SK-N-SH (cell line): Measurements from ENCODE around the gene MALRD1. TPM values are rescaled to one million over a fixed set of nuclear protein-coding genes. Genes with fewer than 3 reads are reported as not detected.

Experiments
- CTCF ChIA-PET: fragments of 300-600, 350-600 bp; formaldehyde crosslinking; extraction: SDS; loops from one replicate; lab custom pipeline; 2021; lab: Yijun Ruan, JAX
- POLR2A ChIA-PET: fragments of 350-600 bp; sonication (Branson Sonifier 250); formaldehyde crosslinking; extraction: SDS; loops from one replicate; lab custom pipeline; 2020; ENCODE audit warnings: antibody characterized with exemption, inconsistent platforms; lab: Yijun Ruan, JAX
- DNase-seq: peaks from one replicate; pipeline ENCODE4 v3.0.0; 2012
- H2AFZ ChIP-seq: fragments of 200-600 bp; sonication (generic); 2 replicates; pipeline ENCODE4 v1.8.1; 2016; ENCODE audit warnings: antibody characterized with exemption, mild to moderate bottlenecking, low read depth
- H3F3A ChIP-seq: fragments of 200-600 bp; sonication (generic); replicated peaks from 2 replicates; pipeline ENCODE3; 2016; ENCODE audit warnings: antibody characterized with exemption, mild to moderate bottlenecking; ENCODE audit not compliant: insufficient read depth
- H3K27ac ChIP-seq, 2 experiments: fragments of 200-500 bp in 1 of 2; fragments of 200-600 bp in 1 of 2; sonication (Bioruptor generic) in 1 of 2; sonication (generic), shearing (Covaris generic) in 1 of 2; 2 replicates each; pipeline versions ENCODE4 v1.5.1 to v1.6.1; 2014 to 2016; ENCODE audit warnings: low read depth in 2 of 2, inconsistent platforms in 1 of 2, low read length in 1 of 2, mild to moderate bottlenecking in 1 of 2, mixed read lengths in 1 of 2
- H3K27me3 ChIP-seq: fragments of 200-600 bp; sonication (generic), shearing (Covaris generic); 2 replicates; pipeline ENCODE4 v1.6.1; 2016; ENCODE audit warnings: mixed run types; ENCODE audit not compliant: insufficient read depth
- H3K36me3 ChIP-seq, 2 experiments: fragments of 200-500 bp in 1 of 2; fragments of 200-600 bp in 1 of 2; sonication (Bioruptor generic) in 1 of 2; sonication (generic) in 1 of 2; replicated peaks in 1 of 2; 2 replicates each; pipeline versions ENCODE3 to v1.5.1; 2014 to 2016; ENCODE audit warnings: low read length in 1 of 2, mild to moderate bottlenecking in 1 of 2; ENCODE audit not compliant: insufficient read depth in 2 of 2, control insufficient read depth in 1 of 2
- H3K4me1 ChIP-seq, 2 experiments: fragments of 200-500 bp in 1 of 2; fragments of 200-600 bp in 1 of 2; sonication (Bioruptor generic) in 1 of 2; sonication (generic), shearing (Covaris generic) in 1 of 2; 2 replicates each; pipeline versions ENCODE4 v1.5.1 to v1.6.1; 2014 to 2016; ENCODE audit warnings: low read depth in 1 of 2, low read length in 1 of 2, mixed run types in 1 of 2; ENCODE audit not compliant: insufficient read depth in 2 of 2, control insufficient read depth in 1 of 2
- H3K4me2 ChIP-seq: fragments of 200-600 bp; sonication (generic), shearing (Covaris generic); 2 replicates; pipeline ENCODE4 v1.6.1; 2017; ENCODE audit warnings: mixed run types
- H3K4me3 ChIP-seq, 2 experiments: fragments of 200-500 bp in 1 of 2; fragments of 200-600 bp in 1 of 2; sonication (Bioruptor generic) in 1 of 2; sonication (generic), shearing (Covaris generic) in 1 of 2; 2 replicates each; pipeline versions ENCODE4 v1.5.1 to v1.8.1; 2014 to 2016; ENCODE audit warnings: low read depth in 2 of 2, inconsistent platforms in 1 of 2, low read length in 1 of 2, mild to moderate bottlenecking in 1 of 2, mixed read lengths in 1 of 2, moderate library complexity in 1 of 2
- H3K79me2 ChIP-seq: fragments of 200-600 bp; sonication (generic); 2 replicates; pipeline ENCODE4 v1.8.1; 2017; ENCODE audit warnings: mild to moderate bottlenecking; ENCODE audit not compliant: insufficient read depth
- H3K9ac ChIP-seq: fragments of 200-600 bp; sonication (generic); 2 replicates; pipeline ENCODE4 v1.6.1; 2017; ENCODE audit warnings: mixed run types
- H3K9me2 ChIP-seq: fragments of 200-600 bp; sonication (generic); 2 replicates; pipeline ENCODE4 v1.6.1; 2017; ENCODE audit warnings: mixed run types
- H3K9me3 ChIP-seq: fragments of 200-600 bp; sonication (generic); 2 replicates; pipeline ENCODE4 v1.6.1; 2017; ENCODE audit warnings: mixed run types, mild to moderate bottlenecking, moderate library complexity
- H4K20me1 ChIP-seq: fragments of 200-600 bp; sonication (generic); 2 replicates; pipeline ENCODE4 v1.6.1; 2017; ENCODE audit warnings: mild to moderate bottlenecking, mixed run types; ENCODE audit not compliant: insufficient read depth
- CHD2 ChIP-seq: fragments of 150-350 bp; IDR thresholded peaks from 2 replicates; pipeline ENCODE4 v1.6.1; 2018; ENCODE audit warnings: low read length; ENCODE audit not compliant: partially characterized antibody
- ELF1 ChIP-seq: IDR thresholded peaks from 2 replicates; pipeline ENCODE4 v1.4.0; 2012
- EP300 ChIP-seq, 2 experiments: IDR thresholded peaks; 2 replicates each; pipeline versions ENCODE4 v1.4.0 to v1.6.1; 2012; ENCODE audit warnings: borderline replicate concordance in 1 of 2, low read depth in 1 of 2, low read length in 1 of 2
- EZH2phosphoT487 ChIP-seq: fragments of 200-600 bp; sonication (generic); IDR thresholded peaks from 2 replicates; pipeline ENCODE4 v1.6.1; 2017; ENCODE audit warnings: low read depth, mixed run types, mild to moderate bottlenecking, antibody characterized with exemption, moderate library complexity, borderline replicate concordance
- GABPA ChIP-seq: IDR thresholded peaks from 2 replicates; pipeline ENCODE4 v1.4.0; 2012; ENCODE audit warnings: low read depth, mild to moderate bottlenecking
- GATA2 ChIP-seq: sonication (generic); formaldehyde crosslinking; IDR thresholded peaks from 2 replicates; pipeline ENCODE4 v1.5.0; 2020; ENCODE audit warnings: mild to moderate bottlenecking, missing genetic modification reagents
- MEF2A ChIP-seq: IDR thresholded peaks from 2 replicates; pipeline ENCODE4 v1.4.0; 2012; ENCODE audit warnings: low read depth, borderline replicate concordance
- POLR2AphosphoS5 ChIP-seq: IDR thresholded peaks from 2 replicates; pipeline ENCODE4 v1.6.1; 2012; ENCODE audit warnings: low read depth, low read length
- RAD21 ChIP-seq: IDR thresholded peaks from 2 replicates; pipeline ENCODE4 v1.6.1; 2012; ENCODE audit warnings: mild to moderate bottlenecking, low read length
- REST ChIP-seq: IDR thresholded peaks from 2 replicates; pipeline ENCODE4 v1.6.1; 2012; ENCODE audit warnings: mild to moderate bottlenecking, low read depth, low read length, moderate library complexity
- RFX5 ChIP-seq: IDR thresholded peaks from 2 replicates; pipeline ENCODE4 v1.6.1; 2012; ENCODE audit warnings: mild to moderate bottlenecking, improper control_type of control experiment, low read length
- RXRA ChIP-seq: IDR thresholded peaks from 2 replicates; pipeline ENCODE4 v1.4.0; 2012; ENCODE audit warnings: low read depth, mild to moderate bottlenecking, borderline replicate concordance
- TAF1 ChIP-seq: IDR thresholded peaks from 2 replicates; pipeline ENCODE4 v1.6.1; 2012; ENCODE audit warnings: low read depth, mild to moderate bottlenecking, low read length, moderate library complexity, borderline replicate concordance
- TCF12 ChIP-seq: IDR thresholded peaks from 2 replicates; pipeline ENCODE4 v1.4.0; 2012
- TEAD4 ChIP-seq: IDR thresholded peaks from 2 replicates; pipeline ENCODE4 v1.4.0; 2012; ENCODE audit warnings: mild to moderate bottlenecking, borderline replicate concordance; ENCODE audit not compliant: insufficient read depth
- USF2 ChIP-seq: fragments of 150-350 bp; IDR thresholded peaks from 2 replicates; pipeline ENCODE4 v1.6.1; 2017; ENCODE audit warnings: antibody characterized with exemption, low read length, low read depth, borderline replicate concordance
- YY1 ChIP-seq: IDR thresholded peaks from 2 replicates; pipeline ENCODE4 v1.4.0; 2012; ENCODE audit warnings: low read depth, mild to moderate bottlenecking
- WGBS: methylation state at CpG from one replicate; pipeline ENCODE4 v1.1.6; 2017; ENCODE audit warnings: low lambda C conversion rate; 5-methylcytosine and 5-hydroxymethylcytosine counted together
- polyA plus RNA-seq, 3 experiments: library from polyadenylated mRNA; depleted of rRNA; stranded (reverse); fragments of >200 nt; gene quantifications; 2 replicates each; pipeline ENCODE4 v1.2.3, GENCODE V29; 2012
- TF ChIP-seq, protein P1 (sequence below): IDR thresholded peaks from 2 replicates; pipeline ENCODE4 v1.4.0; 2012; ENCODE audit warnings: low read depth
- TF ChIP-seq, protein P2 (sequence below): fragments of 200-600 bp; sonication (generic); IDR thresholded peaks from 2 replicates; pipeline ENCODE4 v1.6.1; 2017; ENCODE audit warnings: antibody characterized with exemption, mild to moderate bottlenecking, moderate library complexity
- TF ChIP-seq, protein P3 (sequence below): IDR thresholded peaks from 2 replicates; pipeline ENCODE4 v1.4.0; 2012; ENCODE audit warnings: low read depth, borderline replicate concordance

MALRD1 gene
- polyA plus RNA-seq, 1 of the 3 experiments (the other 2 are of a cell fraction), result not detected

- TF ChIP-seq REST (no peak), EP300 (IDR thresholded peaks at IDR 0.05; ENCODE audit: borderline replicate concordance in 1 of 2, low read depth in 1 of 2, low read length in 1 of 2) (no peak), MEF2A (no peak), RXRA (no peak), EZH2phosphoT487 (no peak), GATA2 (CRISPR knock-in tag) (no peak), YY1 (no peak)
- TF ChIP-seq, protein P1, sequence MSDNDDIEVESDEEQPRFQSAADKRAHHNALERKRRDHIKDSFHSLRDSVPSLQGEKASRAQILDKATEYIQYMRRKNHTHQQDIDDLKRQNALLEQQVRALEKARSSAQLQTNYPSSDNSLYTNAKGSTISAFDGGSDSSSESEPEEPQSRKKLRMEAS, result no peak
- TF ChIP-seq, all 33 proteins: peak for 0
These were observed 557.2 kb downstream of the MALRD1 start (continued) for GRCh38 chr10:19605806-19606205.

DNA sequence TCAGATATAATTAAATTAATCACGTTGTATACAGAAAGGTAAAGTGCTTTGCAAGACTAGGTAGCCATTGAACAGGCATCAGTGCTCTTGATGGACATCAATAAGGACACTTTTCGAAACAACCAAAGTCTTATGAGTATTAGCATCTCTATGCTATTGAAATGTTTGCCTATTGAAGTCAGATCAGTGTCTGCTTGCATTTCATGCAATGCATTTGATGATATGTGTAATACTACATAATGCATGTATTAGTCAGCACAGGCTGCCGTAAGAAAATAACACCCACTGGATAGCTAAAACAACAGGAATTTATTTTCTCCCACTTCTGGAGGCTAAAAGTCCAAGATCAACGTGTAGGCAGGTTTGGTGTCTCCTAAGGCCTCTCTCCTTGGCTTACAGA is 558.4 kb downstream of the MALRD1 start:
- no peak overlapping the region for H3K4me2 ChIP-seq
- H3K9me2 ChIP-seq, result no peaks in the 10 kb centered on the region
- no peaks in the 10 kb centered on the region for H3K36me3 ChIP-seq
- H3F3A ChIP-seq, result no peaks in the 10 kb centered on the region
- H3K27me3 ChIP-seq, result no peaks in the 10 kb centered on the region
- H3K4me3 ChIP-seq, result no peak overlapping the region
- no peaks in the 10 kb centered on the region for H3K79me2 ChIP-seq
- no peak overlapping the region for H2AFZ ChIP-seq
- no peaks in the 10 kb centered on the region for H3K4me1 ChIP-seq
- ChIA-PET CTCF (no interaction called here), POLR2A (no interaction called here)
- no peaks in the 10 kb centered on the region for H4K20me1 ChIP-seq
- WGBS, result 41% methylated on average over 4 of the region's 4 CpGs
- DNase-seq, result no peak
- no peak overlapping the region for H3K9ac ChIP-seq
- no peaks in the 10 kb centered on the region for H3K9me3 ChIP-seq
- H3K27ac ChIP-seq, result no peak overlapping the region
- TF ChIP-seq, protein P2, sequence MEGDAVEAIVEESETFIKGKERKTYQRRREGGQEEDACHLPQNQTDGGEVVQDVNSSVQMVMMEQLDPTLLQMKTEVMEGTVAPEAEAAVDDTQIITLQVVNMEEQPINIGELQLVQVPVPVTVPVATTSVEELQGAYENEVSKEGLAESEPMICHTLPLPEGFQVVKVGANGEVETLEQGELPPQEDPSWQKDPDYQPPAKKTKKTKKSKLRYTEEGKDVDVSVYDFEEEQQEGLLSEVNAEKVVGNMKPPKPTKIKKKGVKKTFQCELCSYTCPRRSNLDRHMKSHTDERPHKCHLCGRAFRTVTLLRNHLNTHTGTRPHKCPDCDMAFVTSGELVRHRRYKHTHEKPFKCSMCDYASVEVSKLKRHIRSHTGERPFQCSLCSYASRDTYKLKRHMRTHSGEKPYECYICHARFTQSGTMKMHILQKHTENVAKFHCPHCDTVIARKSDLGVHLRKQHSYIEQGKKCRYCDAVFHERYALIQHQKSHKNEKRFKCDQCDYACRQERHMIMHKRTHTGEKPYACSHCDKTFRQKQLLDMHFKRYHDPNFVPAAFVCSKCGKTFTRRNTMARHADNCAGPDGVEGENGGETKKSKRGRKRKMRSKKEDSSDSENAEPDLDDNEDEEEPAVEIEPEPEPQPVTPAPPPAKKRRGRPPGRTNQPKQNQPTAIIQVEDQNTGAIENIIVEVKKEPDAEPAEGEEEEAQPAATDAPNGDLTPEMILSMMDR, result no peak
- TF ChIP-seq, protein P3, sequence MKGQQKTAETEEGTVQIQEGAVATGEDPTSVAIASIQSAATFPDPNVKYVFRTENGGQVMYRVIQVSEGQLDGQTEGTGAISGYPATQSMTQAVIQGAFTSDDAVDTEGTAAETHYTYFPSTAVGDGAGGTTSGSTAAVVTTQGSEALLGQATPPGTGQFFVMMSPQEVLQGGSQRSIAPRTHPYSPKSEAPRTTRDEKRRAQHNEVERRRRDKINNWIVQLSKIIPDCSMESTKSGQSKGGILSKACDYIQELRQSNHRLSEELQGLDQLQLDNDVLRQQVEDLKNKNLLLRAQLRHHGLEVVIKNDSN, result no peak
- no peak for TF ChIP-seq EZH2phosphoT487
- TF ChIP-seq REST, result no peak
- no peak for TF ChIP-seq TEAD4
- no peak for TF ChIP-seq YY1
- no peak for TF ChIP-seq RAD21
- no peak for TF ChIP-seq ELF1
- no peak for TF ChIP-seq USF2
- no peak for TF ChIP-seq POLR2AphosphoS5
- TF ChIP-seq TAF1, result no peak
- TF ChIP-seq GABPA, result no peak
- TF ChIP-seq, protein P1, result no peak
- no peak for TF ChIP-seq TCF12
- no peak for TF ChIP-seq MEF2A
- TF ChIP-seq CHD2, result no peak
- no peak for TF ChIP-seq RFX5
